Measurements from ENCODE around the gene LDB2.

LDB2 gene

GRCh38 chr4:16464651-16465050 is 433.8 kb downstream of the LDB2 start:
- no peak for FAIRE-seq

- no peak for FAIRE-seq
Measured at GRCh38 chr4:16462656-16463055, 435.8 kb downstream of the LDB2 start.

- FAIRE-seq: no peak
Measured at GRCh38 chr4:16461362-16461761, 437.1 kb downstream of the LDB2 start.

- no peak for FAIRE-seq
Measured at GRCh38 chr4:16457944-16458343, 440.5 kb downstream of the LDB2 start.

Measured in islet of Langerhans (tissue), 1 donor.